ENCODE results near the gene EXOC3.
"Not testable (repeated sequence)": the region's sequence is repeated elsewhere in the genome, so short reads cannot be mapped to it uniquely, and the experiment has no call there.

The EXOC3 gene

DNA sequence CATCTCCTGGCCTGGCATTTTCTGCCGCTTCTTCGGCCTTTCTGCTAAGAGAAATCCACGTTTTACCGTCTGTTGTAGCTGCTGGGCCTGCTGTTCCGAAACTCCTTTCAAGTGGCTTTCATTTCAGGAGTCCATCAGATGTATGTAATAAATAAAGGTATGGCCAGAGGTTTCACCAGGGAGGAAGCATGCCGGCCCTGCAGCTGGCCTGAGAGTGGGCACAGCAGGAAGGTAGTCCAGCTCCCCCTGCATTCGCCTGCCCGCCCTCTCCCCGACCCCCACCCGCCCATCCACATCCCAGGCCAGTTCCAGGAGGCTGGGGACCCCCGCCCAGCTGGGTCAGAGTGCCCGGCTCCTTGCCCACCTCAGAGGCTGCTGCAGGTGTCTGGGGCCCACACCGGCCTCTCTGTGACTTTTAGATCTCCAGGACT, 46.4 kb upstream of the EXOC3 start:
- Mint-ChIP-seq H3K27me3 (ENCODE audit: low read depth) (peaks cover 10% of the 10 kb centered on the region), H3K27ac (peak overlapping the region; percentile 50 to 83 (median 75)), H3K4me1 (peaks cover 40% of the 10 kb centered on the region), H3K4me3 (no peak overlapping the region), H3K9me3 (no peaks in the 10 kb centered on the region), H3K36me3 (ENCODE audit: low read depth) (no peaks in the 10 kb centered on the region)
- TF ChIP-seq, protein P1, sequence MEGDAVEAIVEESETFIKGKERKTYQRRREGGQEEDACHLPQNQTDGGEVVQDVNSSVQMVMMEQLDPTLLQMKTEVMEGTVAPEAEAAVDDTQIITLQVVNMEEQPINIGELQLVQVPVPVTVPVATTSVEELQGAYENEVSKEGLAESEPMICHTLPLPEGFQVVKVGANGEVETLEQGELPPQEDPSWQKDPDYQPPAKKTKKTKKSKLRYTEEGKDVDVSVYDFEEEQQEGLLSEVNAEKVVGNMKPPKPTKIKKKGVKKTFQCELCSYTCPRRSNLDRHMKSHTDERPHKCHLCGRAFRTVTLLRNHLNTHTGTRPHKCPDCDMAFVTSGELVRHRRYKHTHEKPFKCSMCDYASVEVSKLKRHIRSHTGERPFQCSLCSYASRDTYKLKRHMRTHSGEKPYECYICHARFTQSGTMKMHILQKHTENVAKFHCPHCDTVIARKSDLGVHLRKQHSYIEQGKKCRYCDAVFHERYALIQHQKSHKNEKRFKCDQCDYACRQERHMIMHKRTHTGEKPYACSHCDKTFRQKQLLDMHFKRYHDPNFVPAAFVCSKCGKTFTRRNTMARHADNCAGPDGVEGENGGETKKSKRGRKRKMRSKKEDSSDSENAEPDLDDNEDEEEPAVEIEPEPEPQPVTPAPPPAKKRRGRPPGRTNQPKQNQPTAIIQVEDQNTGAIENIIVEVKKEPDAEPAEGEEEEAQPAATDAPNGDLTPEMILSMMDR (IDR thresholded peaks at IDR 0.05; ENCODE audit: unreplicated experiment in 3 of 3) = no peak

DNA sequence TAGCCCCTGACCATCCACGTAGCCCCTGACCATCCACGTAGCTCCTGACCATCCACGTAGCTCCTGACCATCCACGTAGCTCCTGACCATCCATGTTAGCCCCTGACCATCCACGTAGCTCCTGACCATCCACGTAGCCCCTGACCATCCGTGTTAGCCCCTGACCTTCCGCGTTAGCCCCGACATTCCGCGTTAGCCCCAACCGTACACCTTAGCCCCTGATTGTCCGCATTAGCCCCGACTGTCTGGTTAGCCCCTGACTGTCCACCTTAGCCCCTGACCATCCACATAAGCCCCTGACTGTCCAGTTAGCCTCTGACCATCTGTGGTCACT, 44.9 kb upstream of the EXOC3 start:
- not testable (repeated sequence) for H3K36me3 Mint-ChIP-seq (ENCODE audit: low read depth); H3K27ac Mint-ChIP-seq
- H3K4me1 Mint-ChIP-seq = peaks cover 35% of the 10 kb centered on the region

DNA sequence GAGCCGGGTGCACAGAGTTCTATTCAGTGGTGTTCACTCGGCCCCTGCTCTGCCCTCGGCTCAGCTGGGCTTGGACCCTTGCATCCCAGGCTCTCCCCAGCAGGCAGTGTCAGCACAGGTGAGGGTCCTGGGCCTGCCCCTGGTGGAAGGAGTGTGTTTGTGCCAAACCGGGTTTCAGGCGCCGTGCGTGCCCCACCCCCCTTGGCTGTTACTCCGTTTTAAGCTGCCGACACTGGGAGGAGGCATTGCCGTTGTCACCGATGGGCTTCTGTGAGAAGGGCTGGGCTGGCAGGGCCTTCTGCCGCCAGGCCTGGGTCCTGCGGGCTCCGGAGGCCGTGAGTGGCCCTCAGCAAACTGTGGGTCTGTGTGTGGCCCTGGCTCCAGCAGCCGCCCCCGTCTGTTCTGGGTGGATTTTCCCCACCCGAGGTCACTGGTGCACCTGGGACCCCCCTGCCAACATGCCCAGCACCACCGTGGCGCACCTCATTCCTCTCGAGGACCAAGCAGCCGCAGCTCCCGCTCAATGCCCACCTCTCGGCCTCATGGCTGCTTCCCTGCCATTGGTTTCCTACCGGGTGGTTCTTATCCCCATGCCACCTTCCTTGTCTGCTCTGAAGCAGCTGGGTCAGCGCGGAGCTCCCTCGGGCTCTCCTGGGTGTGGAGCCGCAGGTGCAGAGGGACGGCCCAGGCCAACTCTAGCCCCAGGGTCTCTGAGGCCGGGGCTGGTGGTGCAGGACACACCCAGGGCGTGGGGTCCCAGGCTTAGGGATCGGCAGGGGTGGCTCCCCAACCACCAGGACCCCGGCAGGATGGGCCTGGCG, 44.3 kb upstream of the EXOC3 start:
- peak overlapping the region in 1 of 3 experiments; percentile 86 for H3K27ac Mint-ChIP-seq
- peaks cover 30% of the 10 kb centered on the region for H3K4me1 Mint-ChIP-seq
- H3K36me3 Mint-ChIP-seq (ENCODE audit: low read depth) = no peaks in the 10 kb centered on the region
- no peak overlapping the region for H3K4me3 Mint-ChIP-seq
- H3K9me3 Mint-ChIP-seq = no peaks in the 10 kb centered on the region
- TF ChIP-seq, protein P1 (IDR thresholded peaks at IDR 0.05; ENCODE audit: unreplicated experiment in 3 of 3) = no peak
- H3K27me3 Mint-ChIP-seq (ENCODE audit: low read depth) = peaks cover 13% of the 10 kb centered on the region

More for the DNA sequence above, 44.9 kb upstream of the EXOC3 start:
- peaks cover 13% of the 10 kb centered on the region for H3K27me3 Mint-ChIP-seq (ENCODE audit: low read depth)
- H3K9me3 Mint-ChIP-seq, H3K4me3 Mint-ChIP-seq: not testable (repeated sequence)

DNA sequence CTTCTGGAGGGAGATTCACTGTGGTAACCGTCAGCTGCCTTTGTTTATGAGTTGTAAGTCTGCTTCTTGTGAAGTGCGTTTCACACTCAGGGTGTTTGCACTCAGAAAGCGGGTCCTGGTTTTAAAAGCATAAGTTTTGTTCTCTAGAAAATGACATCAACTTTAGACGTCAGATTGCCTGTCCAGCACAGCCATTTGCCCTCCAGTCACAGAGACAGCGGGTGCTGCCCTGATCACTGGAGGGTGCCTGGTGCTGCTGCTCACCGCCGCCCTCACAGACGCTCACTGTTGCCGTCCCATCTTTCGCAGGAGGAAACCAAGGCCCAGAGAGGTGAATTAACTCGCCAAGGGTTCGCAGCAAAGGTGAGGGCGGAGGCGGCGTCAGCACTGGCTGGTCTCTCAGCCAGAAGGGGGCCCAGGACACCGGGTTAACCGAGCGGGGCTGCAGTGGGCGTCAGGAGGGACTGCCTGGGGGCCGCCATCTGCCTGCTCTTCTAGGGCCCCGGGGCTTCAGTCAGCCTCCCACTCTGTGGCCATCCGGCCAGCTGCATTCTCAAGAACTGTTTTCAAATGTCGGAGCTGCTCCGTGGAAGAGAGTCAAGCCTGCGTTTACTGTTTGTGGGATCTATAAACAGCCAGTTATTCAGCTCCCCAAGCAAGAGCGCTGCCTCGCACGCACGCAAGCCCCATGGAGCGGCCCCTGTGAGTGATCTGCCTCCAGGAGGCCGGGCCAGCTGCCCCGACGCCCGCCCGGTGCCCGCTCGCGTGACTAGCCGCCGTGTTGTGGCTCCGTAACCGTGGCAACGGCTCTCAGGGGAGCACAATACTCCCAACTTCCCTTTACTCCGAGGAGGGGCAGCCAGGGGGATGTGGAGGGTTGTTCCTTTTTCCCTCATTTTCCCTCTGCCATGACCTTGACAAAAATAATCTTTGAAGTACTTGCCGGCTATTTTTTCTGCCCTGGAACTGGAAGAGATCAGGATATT, 43.4 kb upstream of the EXOC3 start:
- Mint-ChIP-seq H3K27ac (peak overlapping the region; percentile 86 to 92 (median 90)), H3K27me3 (ENCODE audit: low read depth) (peaks cover 13% of the 10 kb centered on the region), H3K9me3 (no peaks in the 10 kb centered on the region), H3K4me1 (peaks cover 26% of the 10 kb centered on the region), H3K36me3 (ENCODE audit: low read depth) (no peaks in the 10 kb centered on the region), H3K4me3 (peak overlapping the region; percentile 66 to 75 (median 70))
- TF ChIP-seq, protein P1 (IDR thresholded peaks at IDR 0.05; ENCODE audit: unreplicated experiment in 3 of 3) = no peak

DNA sequence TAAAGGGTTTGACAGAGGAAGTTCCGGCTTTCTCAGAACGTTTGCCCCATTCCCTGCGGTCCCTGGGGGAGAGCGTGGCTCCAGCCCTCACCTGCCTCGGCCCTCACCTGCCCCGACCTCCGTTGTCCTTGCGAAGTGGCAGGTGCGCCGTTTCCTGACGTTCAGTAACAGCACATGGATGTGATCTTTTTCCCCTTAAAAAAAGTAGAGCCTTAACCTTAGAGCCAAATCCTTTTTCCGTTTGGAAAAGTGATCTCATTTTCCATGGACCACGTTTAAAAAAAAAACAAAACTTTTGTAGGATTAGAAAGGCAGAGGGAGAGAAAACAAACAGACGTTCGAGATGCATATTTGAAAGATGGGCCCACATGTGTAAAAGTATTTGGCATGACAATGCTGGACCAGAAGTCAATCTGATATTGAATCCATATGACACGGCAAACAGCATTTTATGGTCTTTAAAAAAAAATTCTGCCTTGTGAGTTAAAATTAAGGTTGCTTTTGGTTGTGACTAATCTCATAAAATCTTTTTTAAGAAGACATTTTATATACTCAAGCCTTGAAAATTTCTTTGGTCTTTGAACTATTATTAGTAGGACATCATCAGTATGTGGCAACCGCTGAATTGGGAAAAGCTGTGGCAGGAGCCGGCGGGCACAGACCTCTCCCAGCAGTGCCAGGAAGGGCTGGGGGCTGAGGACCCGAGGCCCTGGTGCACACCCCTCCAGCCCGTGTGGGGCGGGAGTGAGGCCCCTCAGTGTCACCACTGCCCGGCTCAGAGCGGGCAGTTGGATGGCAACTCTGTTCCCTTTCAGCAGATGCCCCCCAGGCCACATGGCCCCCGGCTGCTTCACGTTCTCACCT, 42.5 kb upstream of the EXOC3 start:
- Mint-ChIP-seq H3K27ac (peak overlapping the region; percentile 86 to 92 (median 90)), H3K4me3 (peak overlapping the region; percentile 66 to 75 (median 70)), H3K27me3 (ENCODE audit: low read depth) (peaks cover 13% of the 10 kb centered on the region), H3K36me3 (ENCODE audit: low read depth) (no peaks in the 10 kb centered on the region), H3K9me3 (no peaks in the 10 kb centered on the region), H3K4me1 (peaks cover 21% of the 10 kb centered on the region)
- TF ChIP-seq, protein P1 (IDR thresholded peaks at IDR 0.05; ENCODE audit: unreplicated experiment in 3 of 3) = no peak

Measured in nephron (organoid).